CD14-positive monocyte (primary cell): Measurements from ENCODE around the gene MEGF6. TPM values are rescaled to one million over a fixed set of nuclear protein-coding genes. Genes with fewer than 3 reads are reported as not detected.

Experiments used
- DNase-seq, 3 donors: peaks; one replicate each; pipeline ENCODE4 v3.0.0-alpha.2; 2011 to 2022
- H2AFZ ChIP-seq: 2 replicates; pipeline ENCODE4 v1.6.0; 2012; ENCODE audit warnings: mild to moderate bottlenecking, low read depth, low read length, inconsistent platforms; ENCODE audit not compliant: insufficient read depth, poor library complexity, severe bottlenecking
- H3K27ac ChIP-seq, 2 donors: 1 replicate in 1 of 2; 2 replicates in 1 of 2; pipeline ENCODE4 v1.5.1; 2012 to 2013; ENCODE audit warnings: low read length in 2 of 2, control low read depth in 1 of 2, inconsistent platforms in 1 of 2, low read depth in 1 of 2, mild to moderate bottlenecking in 1 of 2
- H3K27me3 ChIP-seq, 2 donors: one replicate each; pipeline versions ENCODE4 v1.6.0 to v1.6.1; 2011 to 2013; ENCODE audit warnings: low read length in 2 of 2; ENCODE audit not compliant: control insufficient read depth in 2 of 2, insufficient read depth in 2 of 2
- H3K36me3 ChIP-seq, 2 donors: replicated peaks in 1 of 2; 1 replicate in 1 of 2; 2 replicates in 1 of 2; pipeline versions ENCODE4 v1.5.1 to v1.6.1; 2012 to 2013; ENCODE audit warnings: low read length in 2 of 2, control low read depth in 1 of 2, inconsistent platforms in 1 of 2, mild to moderate bottlenecking in 1 of 2; ENCODE audit not compliant: insufficient read depth in 2 of 2, control insufficient read depth in 1 of 2
- H3K4me1 ChIP-seq, 2 donors: 1 replicate in 1 of 2; 2 replicates in 1 of 2; pipeline versions ENCODE4 v1.5.1 to v1.6.1; 2012 to 2013; ENCODE audit warnings: low read length in 2 of 2, control low read depth in 1 of 2, inconsistent platforms in 1 of 2, mild to moderate bottlenecking in 1 of 2, moderate library complexity in 1 of 2; ENCODE audit not compliant: insufficient read depth in 2 of 2, control insufficient read depth in 1 of 2
- H3K4me2 ChIP-seq: replicated peaks from 2 replicates; pipeline ENCODE3; 2012; ENCODE audit warnings: low read length, moderate library complexity, mild to moderate bottlenecking; ENCODE audit not compliant: poor library complexity, severe bottlenecking; ENCODE audit errors: extremely low read depth
- H3K4me3 ChIP-seq, 3 experiments: fragments of 200-600 bp in 1 of 3; sonication (generic) in 1 of 3; replicated peaks in 1 of 3; 1 replicate in 2 of 3; 2 replicates in 1 of 3; pipeline ENCODE4 v1.5.1; 2011 to 2013; ENCODE audit warnings: low read length in 3 of 3, mild to moderate bottlenecking in 3 of 3, control low read depth in 2 of 3, low read depth in 2 of 3, inconsistent platforms in 1 of 3, moderate library complexity in 1 of 3
- H3K79me2 ChIP-seq: 2 replicates; pipeline ENCODE4 v1.6.0; 2012; ENCODE audit warnings: mild to moderate bottlenecking, control low read depth, inconsistent platforms, low read length, moderate library complexity; ENCODE audit not compliant: insufficient read depth
- H3K9ac ChIP-seq: 2 replicates; pipeline ENCODE4 v1.6.0; 2017; ENCODE audit warnings: low read length, mild to moderate bottlenecking; ENCODE audit not compliant: insufficient read depth, poor library complexity, severe bottlenecking
- H3K9me3 ChIP-seq, 2 donors: replicated peaks in 1 of 2; 1 replicate in 1 of 2; 2 replicates in 1 of 2; pipeline versions ENCODE4 v1.5.1 to v1.6.1; 2012 to 2013; ENCODE audit warnings: low read length in 2 of 2, control low read depth in 1 of 2; ENCODE audit not compliant: control insufficient read depth in 1 of 2, insufficient read depth in 1 of 2
- H4K20me1 ChIP-seq: 2 replicates; pipeline ENCODE4 v1.6.0; 2012; ENCODE audit warnings: mild to moderate bottlenecking, low read length, control low read depth, moderate library complexity; ENCODE audit not compliant: insufficient read depth
- H3K27ac Mint-ChIP-seq, 7 donors: one replicate each; pipeline ENCODE4 v1.8.0; 2020; ENCODE audit warnings: mild to moderate bottlenecking in 7 of 7, mixed read lengths in 7 of 7, moderate library complexity in 6 of 7, inconsistent platforms in 2 of 7
- H3K27me3 Mint-ChIP-seq, 3 donors: one replicate each; pipeline ENCODE4 v1.8.0; 2021 to 2022; ENCODE audit warnings: low read depth in 3 of 3, mild to moderate bottlenecking in 3 of 3, mixed read lengths in 3 of 3, moderate library complexity in 3 of 3, inconsistent platforms in 1 of 3
- H3K36me3 Mint-ChIP-seq, 2 donors: one replicate each; pipeline ENCODE4 v1.8.0; 2020; ENCODE audit warnings: mixed read lengths in 2 of 2, inconsistent platforms in 1 of 2, mild to moderate bottlenecking in 1 of 2
- H3K4me1 Mint-ChIP-seq: one replicate; pipeline ENCODE4 v1.8.0; 2020; ENCODE audit warnings: mild to moderate bottlenecking, mixed read lengths
- H3K4me3 Mint-ChIP-seq, 2 donors: one replicate each; pipeline ENCODE4 v1.8.0; 2020; ENCODE audit warnings: mild to moderate bottlenecking in 2 of 2, mixed read lengths in 2 of 2, moderate library complexity in 1 of 2
- H3K9me3 Mint-ChIP-seq, 7 donors: one replicate each; pipeline ENCODE4 v1.8.0; 2020 to 2022; ENCODE audit warnings: mixed read lengths in 7 of 7, mild to moderate bottlenecking in 6 of 7, moderate library complexity in 6 of 7, inconsistent platforms in 2 of 7
- CTCF ChIP-seq: fragments of 200-600 bp; IDR thresholded peaks from one replicate; pipeline ENCODE4 v1.8.0; 2022; ENCODE audit warnings: antibody characterized with exemption, mild to moderate bottlenecking
- WGBS: methylation state at CpG from one replicate; pipeline ENCODE4 v1.1.5; 2013; ENCODE audit warnings: missing lambda C conversion rate; ENCODE audit not compliant: insufficient coverage; 5-methylcytosine and 5-hydroxymethylcytosine counted together
- intact Hi-C, 2 donors: fragments of 100-400 bp; cut with micrococcal nuclease; formaldehyde crosslinking; loops; one replicate each; pipeline versions ENCODE4 v1.15.0 to v1.15.1; 2023
- polyA plus RNA-seq, 3 donors: library from polyadenylated mRNA; depleted of rRNA in 1 of 3; unstranded in 2 of 3; stranded (reverse) in 1 of 3; fragments of 300-500 nt in 2 of 3; fragments of >200 nt in 1 of 3; fragmentation: Illumina TruSeq in 2 of 3; gene quantifications; 1 replicate in 2 of 3; 2 replicates in 1 of 3; pipeline ENCODE4 v1.2.3, GENCODE V29; 2012 to 2021

MEGF6 gene
- polyA plus RNA-seq, 3 donors: 0.39 to 3.8 (median 1.2) TPM

GRCh38 chr1:3581296-3582036, 29.8 kb downstream of the MEGF6 start:
- no peak overlapping the region for H3K27ac Mint-ChIP-seq
- no peak for TF ChIP-seq CTCF
- no peaks in the 10 kb centered on the region for H3K4me1 Mint-ChIP-seq
- no peak for DNase-seq
- 67% methylated on average over 9 of the region's 16 CpGs for WGBS
- H3K27me3 Mint-ChIP-seq: no peaks in the 10 kb centered on the region
- H3K9ac ChIP-seq: no peak overlapping the region
- intact Hi-C loops: no loop called here
- H3K4me1 ChIP-seq: no peaks in the 10 kb centered on the region
- no peak overlapping the region for H3K4me3 ChIP-seq
- no peak overlapping the region for H3K27ac ChIP-seq
- peaks cover 0 to 25% of the 10 kb centered on the region in 2 donors for H3K9me3 ChIP-seq
- no peaks in the 10 kb centered on the region for H3K36me3 Mint-ChIP-seq
- H3K9me3 Mint-ChIP-seq: peaks cover 2 to 20% (median 10%) of the 10 kb centered on the region in 7 donors
- no peaks in the 10 kb centered on the region for H3K27me3 ChIP-seq
- H4K20me1 ChIP-seq: no peaks in the 10 kb centered on the region
- H2AFZ ChIP-seq: no peak overlapping the region
- H3K4me2 ChIP-seq: no peak overlapping the region
- no peak overlapping the region for H3K4me3 Mint-ChIP-seq
- H3K36me3 ChIP-seq: no peaks in the 10 kb centered on the region
- no peaks in the 10 kb centered on the region for H3K79me2 ChIP-seq

DNA sequence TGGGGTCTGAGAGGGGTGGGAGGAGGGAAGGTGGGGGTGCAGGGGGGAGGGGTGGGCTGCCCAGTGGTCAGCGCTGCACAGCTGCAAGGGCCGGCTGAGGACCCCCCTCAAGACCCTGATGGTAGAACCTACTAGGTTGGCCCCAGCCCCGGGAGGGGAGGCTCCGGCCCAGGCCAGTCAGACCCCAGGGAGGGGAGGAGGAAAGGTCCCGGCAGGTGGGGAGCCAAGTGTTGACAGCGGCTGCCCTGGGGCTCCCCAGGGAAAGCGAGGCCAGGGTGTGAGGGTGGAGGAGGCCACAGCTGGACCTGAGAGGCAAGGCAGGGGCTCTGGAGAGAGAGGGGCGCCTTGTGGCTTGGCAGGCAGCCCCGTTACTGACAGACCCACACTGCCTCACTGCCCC, 31.1 kb downstream of the MEGF6 start:
- peaks cover 0 to 2% (median 0%) of the 10 kb centered on the region in 3 donors for H3K27me3 Mint-ChIP-seq
- H3K4me1 Mint-ChIP-seq: no peaks in the 10 kb centered on the region
- no peak overlapping the region for H3K4me3 Mint-ChIP-seq
- peaks cover 2 to 22% (median 12%) of the 10 kb centered on the region in 7 donors for H3K9me3 Mint-ChIP-seq
- Histone ChIP-seq H3K79me2 (no peaks in the 10 kb centered on the region), H2AFZ (no peak overlapping the region), H3K27ac (no peak overlapping the region), H3K9ac (no peak overlapping the region), H3K4me3 (no peak overlapping the region), H3K27me3 (no peaks in the 10 kb centered on the region), H3K4me1 (no peaks in the 10 kb centered on the region), H3K9me3 (peaks cover 0 to 17% of the 10 kb centered on the region in 2 donors), H3K36me3 (no peaks in the 10 kb centered on the region), H3K4me2 (no peak overlapping the region), H4K20me1 (no peaks in the 10 kb centered on the region)
- 79% methylated on average over 6 of the region's 9 CpGs for WGBS
- no peak for TF ChIP-seq CTCF
- no peaks in the 10 kb centered on the region for H3K36me3 Mint-ChIP-seq
- no peak for DNase-seq
- no peak overlapping the region for H3K27ac Mint-ChIP-seq
- intact Hi-C loops: no loop called here
